Lung (tissue), 13 donors: ENCODE measurements around the gene ZNF619. TPM values are rescaled to one million over a fixed set of nuclear protein-coding genes. Genes with fewer than 3 reads are reported as not detected.
A peak's percentile ranks its signal among the peaks of the same experiment; 100 is the strongest.

ENCODE experiments used
- ATAC-seq: fragments of 200-7000 bp; cut with Tn5 transposase; one replicate; pipeline ENCODE4 v1.9.1; 2020; ENCODE audit warnings: moderate number of reproducible peaks; ENCODE audit not compliant: insufficient read depth, low FRiP score
- DNase-seq, 3 donors: peaks; one replicate each; pipeline ENCODE4 v3.0.0-alpha.2; 2013 to 2017
- H3K27ac ChIP-seq, 2 donors: one replicate each; pipeline ENCODE4 v1.5.1; 2013; ENCODE audit warnings: mild to moderate bottlenecking in 2 of 2, moderate library complexity in 2 of 2, control low read depth in 1 of 2, inconsistent platforms in 1 of 2, low read depth in 1 of 2, low read length in 1 of 2
- H3K27me3 ChIP-seq, 3 donors: one replicate each; pipeline ENCODE4 v1.5.1; 2013; ENCODE audit warnings: low read length in 2 of 3; ENCODE audit not compliant: control insufficient read depth in 3 of 3, insufficient read depth in 3 of 3
- H3K36me3 ChIP-seq, 4 donors: one replicate each; pipeline ENCODE4 v1.5.1; 2013; ENCODE audit warnings: low read length in 4 of 4, mild to moderate bottlenecking in 1 of 4, moderate library complexity in 1 of 4; ENCODE audit not compliant: control insufficient read depth in 4 of 4, insufficient read depth in 4 of 4
- H3K4me1 ChIP-seq, 5 donors: one replicate each; pipeline ENCODE4 v1.5.1; 2013; ENCODE audit warnings: low read length in 5 of 5, mild to moderate bottlenecking in 2 of 5, moderate library complexity in 1 of 5; ENCODE audit not compliant: control insufficient read depth in 5 of 5, insufficient read depth in 5 of 5
- H3K4me3 ChIP-seq: one replicate; pipeline ENCODE4 v1.5.1; 2013; ENCODE audit warnings: mild to moderate bottlenecking, control low read depth, moderate library complexity
- H3K9ac ChIP-seq, 2 donors: one replicate each; pipeline ENCODE4 v1.5.1; 2013; ENCODE audit warnings: low read length in 2 of 2, control low read depth in 1 of 2; ENCODE audit not compliant: insufficient read depth in 1 of 2
- H3K9me3 ChIP-seq, 4 donors: one replicate each; pipeline ENCODE4 v1.5.1; 2013; ENCODE audit warnings: low read length in 3 of 4, mild to moderate bottlenecking in 1 of 4, moderate library complexity in 1 of 4; ENCODE audit not compliant: control insufficient read depth in 4 of 4, insufficient read depth in 3 of 4
- CTCF ChIP-seq: IDR thresholded peaks from 2 replicates; pipeline ENCODE4 v1.5.1; 2012; ENCODE audit warnings: mild to moderate bottlenecking; ENCODE audit errors: control extremely low read depth, extremely low read depth
- WGBS, 2 donors: extraction: QIAGEN DNeasy Blood & Tissue Kit; methylation state at CpG; one replicate each; pipeline ENCODE4 v1.1.7; 2013; 5-methylcytosine and 5-hydroxymethylcytosine counted together
- polyA plus RNA-seq, 2 donors: library from polyadenylated mRNA; stranded (reverse); fragments of 200-250 nt; gene quantifications; one replicate each; pipeline ENCODE4 v1.2.1, GENCODE V29; 2013
- small RNA-seq: library from RNA; depleted of rRNA; stranded (forward); fragments of <200 nt; gene quantifications from one replicate; pipeline ENCODE3, GENCODE V24; 2014; ENCODE audit warnings: low replicate concordance
- total RNA-seq, 2 donors: library from RNA; depleted of rRNA in 1 of 2; stranded (reverse); fragments of >200 nt in 1 of 2; gene quantifications; one replicate each; pipeline ENCODE4 v1.2.1, GENCODE V29; 2014 to 2021
- donor health status: control.
- donor health status: control.
- donor health status: Bipolar disorder and iron deficiency.
- donor health status: healthy.
- donor health status: DM: yes; HTN: yes; CAD: no.

ZNF619 gene
- total and polyA plus RNA-seq, 4 donors = 0.96 to 10.0 (median 5.0) TPM

GRCh38 chr3:40532252-40532651 is 55.3 kb downstream of the ZNF619 start:
- no peak for ATAC-seq
- Histone ChIP-seq H3K9ac (no peak overlapping the region), H3K4me1 (no peaks in the 10 kb centered on the region), H3K4me3 (no peak overlapping the region), H3K36me3 (peaks cover 29 to 60% (median 54%) of the 10 kb centered on the region in 4 donors), H3K27ac (no peak overlapping the region), H3K9me3 (peaks cover 0 to 14% (median 11%) of the 10 kb centered on the region in 4 donors), H3K27me3 (no peaks in the 10 kb centered on the region)
- TF ChIP-seq CTCF = no peak
- WGBS, 2 donors = 97% methylated on average over 5 of the region's 5 CpGs
- no peak for DNase-seq

- ATAC-seq = no peak
- TF ChIP-seq CTCF = no peak
- Histone ChIP-seq H3K4me1 (no peaks in the 10 kb centered on the region), H3K4me3 (no peak overlapping the region), H3K36me3 (peaks cover 27 to 69% (median 57%) of the 10 kb centered on the region in 4 donors), H3K27ac (no peak overlapping the region), H3K9me3 (peaks cover 0 to 17% (median 12%) of the 10 kb centered on the region in 4 donors), H3K27me3 (no peaks in the 10 kb centered on the region), H3K9ac (no peak overlapping the region)
- DNase-seq = no peak
Measured at GRCh38 chr3:40534283-40534682, 57.4 kb downstream of the ZNF619 start.

Small RNAs within 50 kb of the gene (small RNA-seq; reads per million reads assigned to genes)
- 2.5 reads per million, percentile 92 among the genes with 10 or more reads in this experiment for gene RNU5B-2P

Other genes starting within 250 kb of the ZNF619 start
- 10 to 100 TPM; 43.4 to 55.9 TPM for gene EIF1B, start 167.4 kb upstream of the ZNF619 start, total RNA-seq
- 10 to 100 TPM; 45.7 to 84.6 TPM for gene EIF1B, start 167.4 kb upstream of the ZNF619 start, polyA plus RNA-seq
- 1 to 10 TPM; 3.8 to 6.1 TPM for gene ENTPD3, start 89.9 kb upstream of the ZNF619 start, total RNA-seq
- 1 to 10 TPM; 1.5 to 3.6 TPM for gene ENTPD3, start 89.9 kb upstream of the ZNF619 start, polyA plus RNA-seq
- gene RPL14, start 19.8 kb upstream of the ZNF619 start, total RNA-seq = 1,000 to 10,000 TPM in 1 of 2 donors, 100 to 1,000 TPM in 1; 473 to 1,578 TPM
- gene RPL14, start 19.8 kb upstream of the ZNF619 start, polyA plus RNA-seq = 1,000 to 10,000 TPM in 1 of 2 donors, 100 to 1,000 TPM in 1; 873 to 2,599 TPM
- gene ZNF620, start 28.9 kb downstream of the ZNF619 start, total RNA-seq = 10 to 100 TPM in 1 of 2 donors, 1 to 10 TPM in 1; 6.1 to 10.7 TPM
- gene ZNF620, start 28.9 kb downstream of the ZNF619 start, polyA plus RNA-seq = 1 to 10 TPM; 2.0 to 3.0 TPM
- gene ZNF621, start 47.8 kb downstream of the ZNF619 start, total RNA-seq = 10 to 100 TPM; 22.6 to 25.4 TPM
- gene ZNF621, start 47.8 kb downstream of the ZNF619 start, polyA plus RNA-seq = 10 to 100 TPM in 1 of 2 donors, 1 to 10 TPM in 1; 7.7 to 14.8 TPM